ENCODE measurements around the gene EVA1C. TPM values are rescaled to one million over a fixed set of nuclear protein-coding genes. Genes with fewer than 3 reads are reported as not detected.

Gene EVA1C
- total and polyA plus RNA-seq, 9 of the 15 experiments (the other 6 are each of a cell fraction or from before 2014, with no cell fraction given), result 0.22 TPM; not detected in 8

- peak; percentile 85 for TF ChIP-seq PRDM10 (IDR thresholded peaks at IDR 0.05; ENCODE audit: partially characterized antibody)
- TF ChIP-seq VEZF1 (CRISPR knock-in tag; IDR thresholded peaks at IDR 0.05), result peak; percentile 60; the same call in 1 of the 2 replicates
- no peak for TF ChIP-seq NFE2 (IDR thresholded peaks at IDR 0.05; ENCODE audit: low read depth)
- no peak for TF ChIP-seq ZNF75A (CRISPR knock-in tag; IDR thresholded peaks at IDR 0.05)
- no peak for TF ChIP-seq RFX5 (IDR thresholded peaks at IDR 0.05; ENCODE audit: low read depth, low read length)
- TF ChIP-seq, protein P1, sequence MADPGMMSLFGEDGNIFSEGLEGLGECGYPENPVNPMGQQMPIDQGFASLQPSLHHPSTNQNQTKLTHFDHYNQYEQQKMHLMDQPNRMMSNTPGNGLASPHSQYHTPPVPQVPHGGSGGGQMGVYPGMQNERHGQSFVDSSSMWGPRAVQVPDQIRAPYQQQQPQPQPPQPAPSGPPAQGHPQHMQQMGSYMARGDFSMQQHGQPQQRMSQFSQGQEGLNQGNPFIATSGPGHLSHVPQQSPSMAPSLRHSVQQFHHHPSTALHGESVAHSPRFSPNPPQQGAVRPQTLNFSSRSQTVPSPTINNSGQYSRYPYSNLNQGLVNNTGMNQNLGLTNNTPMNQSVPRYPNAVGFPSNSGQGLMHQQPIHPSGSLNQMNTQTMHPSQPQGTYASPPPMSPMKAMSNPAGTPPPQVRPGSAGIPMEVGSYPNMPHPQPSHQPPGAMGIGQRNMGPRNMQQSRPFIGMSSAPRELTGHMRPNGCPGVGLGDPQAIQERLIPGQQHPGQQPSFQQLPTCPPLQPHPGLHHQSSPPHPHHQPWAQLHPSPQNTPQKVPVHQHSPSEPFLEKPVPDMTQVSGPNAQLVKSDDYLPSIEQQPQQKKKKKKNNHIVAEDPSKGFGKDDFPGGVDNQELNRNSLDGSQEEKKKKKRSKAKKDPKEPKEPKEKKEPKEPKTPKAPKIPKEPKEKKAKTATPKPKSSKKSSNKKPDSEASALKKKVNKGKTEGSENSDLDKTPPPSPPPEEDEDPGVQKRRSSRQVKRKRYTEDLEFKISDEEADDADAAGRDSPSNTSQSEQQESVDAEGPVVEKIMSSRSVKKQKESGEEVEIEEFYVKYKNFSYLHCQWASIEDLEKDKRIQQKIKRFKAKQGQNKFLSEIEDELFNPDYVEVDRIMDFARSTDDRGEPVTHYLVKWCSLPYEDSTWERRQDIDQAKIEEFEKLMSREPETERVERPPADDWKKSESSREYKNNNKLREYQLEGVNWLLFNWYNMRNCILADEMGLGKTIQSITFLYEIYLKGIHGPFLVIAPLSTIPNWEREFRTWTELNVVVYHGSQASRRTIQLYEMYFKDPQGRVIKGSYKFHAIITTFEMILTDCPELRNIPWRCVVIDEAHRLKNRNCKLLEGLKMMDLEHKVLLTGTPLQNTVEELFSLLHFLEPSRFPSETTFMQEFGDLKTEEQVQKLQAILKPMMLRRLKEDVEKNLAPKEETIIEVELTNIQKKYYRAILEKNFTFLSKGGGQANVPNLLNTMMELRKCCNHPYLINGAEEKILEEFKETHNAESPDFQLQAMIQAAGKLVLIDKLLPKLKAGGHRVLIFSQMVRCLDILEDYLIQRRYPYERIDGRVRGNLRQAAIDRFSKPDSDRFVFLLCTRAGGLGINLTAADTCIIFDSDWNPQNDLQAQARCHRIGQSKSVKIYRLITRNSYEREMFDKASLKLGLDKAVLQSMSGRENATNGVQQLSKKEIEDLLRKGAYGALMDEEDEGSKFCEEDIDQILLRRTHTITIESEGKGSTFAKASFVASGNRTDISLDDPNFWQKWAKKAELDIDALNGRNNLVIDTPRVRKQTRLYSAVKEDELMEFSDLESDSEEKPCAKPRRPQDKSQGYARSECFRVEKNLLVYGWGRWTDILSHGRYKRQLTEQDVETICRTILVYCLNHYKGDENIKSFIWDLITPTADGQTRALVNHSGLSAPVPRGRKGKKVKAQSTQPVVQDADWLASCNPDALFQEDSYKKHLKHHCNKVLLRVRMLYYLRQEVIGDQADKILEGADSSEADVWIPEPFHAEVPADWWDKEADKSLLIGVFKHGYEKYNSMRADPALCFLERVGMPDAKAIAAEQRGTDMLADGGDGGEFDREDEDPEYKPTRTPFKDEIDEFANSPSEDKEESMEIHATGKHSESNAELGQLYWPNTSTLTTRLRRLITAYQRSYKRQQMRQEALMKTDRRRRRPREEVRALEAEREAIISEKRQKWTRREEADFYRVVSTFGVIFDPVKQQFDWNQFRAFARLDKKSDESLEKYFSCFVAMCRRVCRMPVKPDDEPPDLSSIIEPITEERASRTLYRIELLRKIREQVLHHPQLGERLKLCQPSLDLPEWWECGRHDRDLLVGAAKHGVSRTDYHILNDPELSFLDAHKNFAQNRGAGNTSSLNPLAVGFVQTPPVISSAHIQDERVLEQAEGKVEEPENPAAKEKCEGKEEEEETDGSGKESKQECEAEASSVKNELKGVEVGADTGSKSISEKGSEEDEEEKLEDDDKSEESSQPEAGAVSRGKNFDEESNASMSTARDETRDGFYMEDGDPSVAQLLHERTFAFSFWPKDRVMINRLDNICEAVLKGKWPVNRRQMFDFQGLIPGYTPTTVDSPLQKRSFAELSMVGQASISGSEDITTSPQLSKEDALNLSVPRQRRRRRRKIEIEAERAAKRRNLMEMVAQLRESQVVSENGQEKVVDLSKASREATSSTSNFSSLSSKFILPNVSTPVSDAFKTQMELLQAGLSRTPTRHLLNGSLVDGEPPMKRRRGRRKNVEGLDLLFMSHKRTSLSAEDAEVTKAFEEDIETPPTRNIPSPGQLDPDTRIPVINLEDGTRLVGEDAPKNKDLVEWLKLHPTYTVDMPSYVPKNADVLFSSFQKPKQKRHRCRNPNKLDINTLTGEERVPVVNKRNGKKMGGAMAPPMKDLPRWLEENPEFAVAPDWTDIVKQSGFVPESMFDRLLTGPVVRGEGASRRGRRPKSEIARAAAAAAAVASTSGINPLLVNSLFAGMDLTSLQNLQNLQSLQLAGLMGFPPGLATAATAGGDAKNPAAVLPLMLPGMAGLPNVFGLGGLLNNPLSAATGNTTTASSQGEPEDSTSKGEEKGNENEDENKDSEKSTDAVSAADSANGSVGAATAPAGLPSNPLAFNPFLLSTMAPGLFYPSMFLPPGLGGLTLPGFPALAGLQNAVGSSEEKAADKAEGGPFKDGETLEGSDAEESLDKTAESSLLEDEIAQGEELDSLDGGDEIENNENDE (IDR thresholded peaks at IDR 0.05; ENCODE audit: low read depth, low read length), result no peak
- TF ChIP-seq SMC3 (conservative IDR thresholded peaks at IDR 0.05; ENCODE audit: insufficient read depth, low read depth, low read length), result no peak
- TF ChIP-seq ZNF717 (CRISPR knock-in tag; IDR thresholded peaks at IDR 0.05), result 0 out of 2 replicates have a peak, but pooled peaks have one; percentile 60
Observed at GRCh38 chr21:32392880-32393676, 19.4 kb upstream of the EVA1C start, which contains the start of gene URB1 (continued).
